HG03097 (cell line): ENCODE data around the gene ARHGAP22.

Source experiments
- ATAC-seq: cut with Tn5 transposase; IDR thresholded peaks from one replicate; pipeline ENCODE4 v1.9.1; 2021; ENCODE audit not compliant: unreplicated experiment, low FRiP score

The ARHGAP22 gene

GRCh38 chr10:48487244-48487643 lies 117.6 kb downstream of the ARHGAP22 start:
- ATAC-seq: no peak

GRCh38 chr10:48485711-48486110 lies 119.2 kb downstream of the ARHGAP22 start:
- ATAC-seq: no peak

GRCh38 chr10:48484911-48485310 lies 120.0 kb downstream of the ARHGAP22 start:
- no peak for ATAC-seq

- ATAC-seq: no peak
These were observed 122.7 kb downstream of the ARHGAP22 start for GRCh38 chr10:48482207-48482606.

GRCh38 chr10:48481385-48481784 lies 123.5 kb downstream of the ARHGAP22 start:
- ATAC-seq: no peak

GRCh38 chr10:48480397-48481374 lies 124.2 kb downstream of the ARHGAP22 start:
- ATAC-seq: no peak

GRCh38 chr10:48478980-48479811 lies 125.7 kb downstream of the ARHGAP22 start:
- ATAC-seq: no peak

GRCh38 chr10:48478469-48478868 lies 126.4 kb downstream of the ARHGAP22 start:
- ATAC-seq: no peak

- ATAC-seq: no peak
These were observed 127.3 kb downstream of the ARHGAP22 start for GRCh38 chr10:48477616-48478015.

- ATAC-seq: no peak
These were observed 127.7 kb downstream of the ARHGAP22 start for GRCh38 chr10:48477141-48477540.

GRCh38 chr10:48476279-48476982 lies 128.4 kb downstream of the ARHGAP22 start:
- no peak for ATAC-seq

- no peak for ATAC-seq
These were observed 129.0 kb downstream of the ARHGAP22 start for GRCh38 chr10:48475943-48476278.

GRCh38 chr10:48474765-48475365 lies 130.0 kb downstream of the ARHGAP22 start:
- ATAC-seq: no peak

GRCh38 chr10:48473704-48474103 lies 131.2 kb downstream of the ARHGAP22 start:
- no peak for ATAC-seq

- ATAC-seq: no peak
These were observed 132.3 kb downstream of the ARHGAP22 start for GRCh38 chr10:48472501-48473069.

GRCh38 chr10:48470893-48471805 lies 133.7 kb downstream of the ARHGAP22 start:
- no peak for ATAC-seq

- ATAC-seq: no peak
These were observed 134.6 kb downstream of the ARHGAP22 start for GRCh38 chr10:48470115-48470892.

GRCh38 chr10:48469516-48470020 lies 135.3 kb downstream of the ARHGAP22 start:
- ATAC-seq: no peak
